HL-60 (cell line): ENCODE measurements around the gene POU5F2.

ENCODE experiments used
- DNase-seq, 2 experiments: peaks; one replicate each; pipeline ENCODE4 v3.0.0-alpha.2; 2010 to 2020; ENCODE audit warnings: low read depth in 1 of 2, low spot score in 1 of 2
- H3K27ac ChIP-seq: fragments of 250-450 bp; sonication (Bioruptor Pico); replicated peaks from 2 replicates; pipeline ENCODE4 v1.5.1; 2020; ENCODE audit warnings: mild to moderate bottlenecking, moderate library complexity
- H3K27me3 ChIP-seq: fragments of 250-450 bp; sonication (Bioruptor Pico); 2 replicates; pipeline ENCODE4 v1.5.1; 2021; ENCODE audit warnings: mild to moderate bottlenecking, moderate library complexity; ENCODE audit not compliant: insufficient read depth, poor library complexity, severe bottlenecking
- H3K4me3 ChIP-seq: replicated peaks from 2 replicates; pipeline ENCODE4 v1.5.1; 2011; ENCODE audit warnings: mild to moderate bottlenecking, control low read depth, low read length; ENCODE audit not compliant: insufficient read depth
- GABPA ChIP-seq: IDR thresholded peaks from 2 replicates; pipeline ENCODE4 v1.6.1; 2012; ENCODE audit warnings: low read depth
- POLR2AphosphoS5 ChIP-seq: IDR thresholded peaks from 2 replicates; pipeline ENCODE4 v1.6.1; 2012; ENCODE audit warnings: low read depth
- SPI1 ChIP-seq: IDR thresholded peaks from 2 replicates; pipeline ENCODE4 v1.6.1; 2012; ENCODE audit warnings: low read depth, mild to moderate bottlenecking, borderline replicate concordance
- TF ChIP-seq, protein P1 (sequence below): IDR thresholded peaks from 2 replicates; pipeline ENCODE4 v1.6.1; 2012; ENCODE audit warnings: low read depth; ENCODE audit not compliant: insufficient replicate concordance
- TF ChIP-seq, protein P2 (sequence below): IDR thresholded peaks from one replicate; pipeline ENCODE4 v1.5.1; 2011; ENCODE audit warnings: low read length, control low read depth, inconsistent platforms; ENCODE audit not compliant: insufficient read depth

The POU5F2 gene

DNA sequence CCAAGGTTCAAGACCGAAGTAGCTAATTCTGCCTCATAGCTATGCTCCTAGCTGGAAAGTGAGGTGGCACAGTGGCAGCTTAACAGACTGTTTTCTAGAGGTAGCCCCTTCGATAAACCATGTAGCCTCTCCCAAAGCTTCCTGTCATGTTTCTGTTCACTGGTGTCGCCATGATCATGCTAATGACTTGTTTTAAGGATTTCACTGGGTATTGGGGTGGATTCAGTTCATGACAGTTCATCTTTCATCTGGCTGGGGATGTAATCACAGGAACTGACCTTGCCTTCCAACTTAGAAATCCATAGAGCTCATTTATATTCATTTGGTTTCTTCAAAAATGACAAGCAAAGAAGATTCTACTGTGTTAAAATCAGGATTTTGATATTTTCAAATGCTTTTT is 9.4 kb downstream of the POU5F2 start:
- DNase-seq: no peak
- TF ChIP-seq, protein P1, sequence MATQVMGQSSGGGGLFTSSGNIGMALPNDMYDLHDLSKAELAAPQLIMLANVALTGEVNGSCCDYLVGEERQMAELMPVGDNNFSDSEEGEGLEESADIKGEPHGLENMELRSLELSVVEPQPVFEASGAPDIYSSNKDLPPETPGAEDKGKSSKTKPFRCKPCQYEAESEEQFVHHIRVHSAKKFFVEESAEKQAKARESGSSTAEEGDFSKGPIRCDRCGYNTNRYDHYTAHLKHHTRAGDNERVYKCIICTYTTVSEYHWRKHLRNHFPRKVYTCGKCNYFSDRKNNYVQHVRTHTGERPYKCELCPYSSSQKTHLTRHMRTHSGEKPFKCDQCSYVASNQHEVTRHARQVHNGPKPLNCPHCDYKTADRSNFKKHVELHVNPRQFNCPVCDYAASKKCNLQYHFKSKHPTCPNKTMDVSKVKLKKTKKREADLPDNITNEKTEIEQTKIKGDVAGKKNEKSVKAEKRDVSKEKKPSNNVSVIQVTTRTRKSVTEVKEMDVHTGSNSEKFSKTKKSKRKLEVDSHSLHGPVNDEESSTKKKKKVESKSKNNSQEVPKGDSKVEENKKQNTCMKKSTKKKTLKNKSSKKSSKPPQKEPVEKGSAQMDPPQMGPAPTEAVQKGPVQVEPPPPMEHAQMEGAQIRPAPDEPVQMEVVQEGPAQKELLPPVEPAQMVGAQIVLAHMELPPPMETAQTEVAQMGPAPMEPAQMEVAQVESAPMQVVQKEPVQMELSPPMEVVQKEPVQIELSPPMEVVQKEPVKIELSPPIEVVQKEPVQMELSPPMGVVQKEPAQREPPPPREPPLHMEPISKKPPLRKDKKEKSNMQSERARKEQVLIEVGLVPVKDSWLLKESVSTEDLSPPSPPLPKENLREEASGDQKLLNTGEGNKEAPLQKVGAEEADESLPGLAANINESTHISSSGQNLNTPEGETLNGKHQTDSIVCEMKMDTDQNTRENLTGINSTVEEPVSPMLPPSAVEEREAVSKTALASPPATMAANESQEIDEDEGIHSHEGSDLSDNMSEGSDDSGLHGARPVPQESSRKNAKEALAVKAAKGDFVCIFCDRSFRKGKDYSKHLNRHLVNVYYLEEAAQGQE: no peak
- TF ChIP-seq, protein P2, sequence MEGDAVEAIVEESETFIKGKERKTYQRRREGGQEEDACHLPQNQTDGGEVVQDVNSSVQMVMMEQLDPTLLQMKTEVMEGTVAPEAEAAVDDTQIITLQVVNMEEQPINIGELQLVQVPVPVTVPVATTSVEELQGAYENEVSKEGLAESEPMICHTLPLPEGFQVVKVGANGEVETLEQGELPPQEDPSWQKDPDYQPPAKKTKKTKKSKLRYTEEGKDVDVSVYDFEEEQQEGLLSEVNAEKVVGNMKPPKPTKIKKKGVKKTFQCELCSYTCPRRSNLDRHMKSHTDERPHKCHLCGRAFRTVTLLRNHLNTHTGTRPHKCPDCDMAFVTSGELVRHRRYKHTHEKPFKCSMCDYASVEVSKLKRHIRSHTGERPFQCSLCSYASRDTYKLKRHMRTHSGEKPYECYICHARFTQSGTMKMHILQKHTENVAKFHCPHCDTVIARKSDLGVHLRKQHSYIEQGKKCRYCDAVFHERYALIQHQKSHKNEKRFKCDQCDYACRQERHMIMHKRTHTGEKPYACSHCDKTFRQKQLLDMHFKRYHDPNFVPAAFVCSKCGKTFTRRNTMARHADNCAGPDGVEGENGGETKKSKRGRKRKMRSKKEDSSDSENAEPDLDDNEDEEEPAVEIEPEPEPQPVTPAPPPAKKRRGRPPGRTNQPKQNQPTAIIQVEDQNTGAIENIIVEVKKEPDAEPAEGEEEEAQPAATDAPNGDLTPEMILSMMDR: no peak
- TF ChIP-seq POLR2AphosphoS5: no peak
- no peaks in the 10 kb centered on the region for H3K27me3 ChIP-seq
- H3K27ac ChIP-seq: no peak overlapping the region
- H3K4me3 ChIP-seq: no peak overlapping the region

DNA sequence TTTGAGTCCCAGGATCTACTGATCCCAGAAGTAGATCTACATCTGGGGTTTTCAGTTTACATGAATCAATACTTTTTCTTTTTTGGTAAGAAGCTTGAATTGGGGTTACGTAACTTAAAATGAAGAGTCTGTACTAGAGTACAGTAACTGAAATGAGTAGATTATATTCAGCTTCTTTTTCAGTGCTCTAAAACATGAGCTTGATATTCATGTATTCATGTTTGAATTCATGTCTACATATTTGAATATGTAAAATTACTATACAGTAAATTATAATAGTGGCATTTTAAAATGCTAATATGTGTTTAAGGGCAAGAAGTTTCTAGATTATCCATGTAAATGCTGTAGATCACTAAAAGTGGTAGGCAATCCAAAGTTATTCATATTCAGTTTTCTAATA is 14.8 kb downstream of the POU5F2 start:
- Histone ChIP-seq H3K27ac (no peak overlapping the region), H3K4me3 (no peak overlapping the region), H3K27me3 (no peaks in the 10 kb centered on the region)
- DNase-seq: no peak
- no peak for TF ChIP-seq GABPA

DNA sequence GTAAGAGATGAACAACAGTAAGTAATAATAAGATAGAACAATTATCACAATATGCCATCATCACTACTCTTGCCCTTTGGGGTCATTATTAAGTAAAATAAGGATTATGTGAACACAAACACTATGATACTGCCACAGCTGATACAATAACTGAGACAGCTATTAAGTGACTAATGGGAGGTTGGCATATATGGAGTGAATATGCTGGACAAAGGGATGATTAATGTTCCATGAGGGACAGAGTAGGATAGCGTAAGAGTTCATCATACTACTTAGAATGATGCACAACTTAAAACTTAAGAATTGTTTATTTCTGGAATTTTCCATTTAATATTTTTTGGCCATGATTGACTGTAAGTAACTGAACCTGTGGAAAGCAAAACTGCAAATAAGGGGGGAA is 16.6 kb downstream of the POU5F2 start:
- DNase-seq: no peak
- no peak overlapping the region for H3K27ac ChIP-seq
- H3K27me3 ChIP-seq: no peaks in the 10 kb centered on the region
- H3K4me3 ChIP-seq: no peak overlapping the region
- TF ChIP-seq SPI1: no peak
- TF ChIP-seq, protein P2: no peak
- TF ChIP-seq POLR2AphosphoS5: no peak
- TF ChIP-seq, protein P1: no peak
- no peak for TF ChIP-seq GABPA

GRCh38 chr5:93723681-93724080 is 17.7 kb downstream of the POU5F2 start:
- Histone ChIP-seq H3K27ac (no peak overlapping the region), H3K27me3 (no peaks in the 10 kb centered on the region), H3K4me3 (no peak overlapping the region)
- no peak for DNase-seq
- TF ChIP-seq GABPA: no peak
- TF ChIP-seq, protein P1: no peak
- no peak for TF ChIP-seq SPI1
- TF ChIP-seq, protein P2: no peak
- no peak for TF ChIP-seq POLR2AphosphoS5
